A673 (cell line): Measurements from ENCODE around the gene PYY.

Source experiments
- CTCF ChIP-seq: fragments of 300-800, 200-600 bp; sonication (generic); conservative IDR thresholded peaks from 2 replicates; pipeline ENCODE4 v1.5.1; 2017; ENCODE audit warnings: low read depth, mild to moderate bottlenecking, antibody characterized with exemption, low read length, moderate library complexity, mixed read lengths
- EZH2 ChIP-seq: fragments of 200-600 bp; sonication (generic); IDR thresholded peaks from 2 replicates; pipeline ENCODE4 v1.6.1; 2017; ENCODE audit warnings: borderline replicate concordance, low read depth, mild to moderate bottlenecking, mixed read lengths, antibody characterized with exemption, low read length; ENCODE audit not compliant: poor library complexity, severe bottlenecking

- TF ChIP-seq CTCF (no peak), EZH2 (no peak)
Measured at GRCh38 chr17:43935204-43935925, 18.4 kb downstream of the PYY start.
